Caco-2 (cell line): ENCODE data around the gene NT5C3A. TPM values are rescaled to one million over a fixed set of nuclear protein-coding genes. Genes with fewer than 3 reads are reported as not detected.

ENCODE experiments used
- BruUV-seq: library from RNA; stranded (reverse); fragments of 400-500 nt; replicated peaks from 2 replicates; lab custom pipeline; 2021; lab: Mats Ljungman, UMichigan
- CTCF ChIA-PET: fragments of 300-600 bp; sonication (Branson Sonifier 250); formaldehyde crosslinking; loops from one replicate; lab custom pipeline; 2022; ENCODE audit warnings: antibody characterized with exemption; lab: Charles Lee
- POLR2A ChIA-PET: fragments of 300-600 bp; sonication (Branson Sonifier 250); formaldehyde crosslinking; loops from one replicate; lab custom pipeline; 2022; ENCODE audit warnings: antibody characterized with exemption; lab: Charles Lee
- DNase-seq, 2 experiments: peaks; one replicate each; pipeline versions ENCODE4 v3.0.0 to v3.0.0-alpha.2; 2020 to 2022
- H3K27me3 ChIP-seq: replicated peaks from 2 replicates; pipeline ENCODE4 v1.6.0; 2011; ENCODE audit warnings: low read length; ENCODE audit not compliant: control insufficient read depth, insufficient read depth
- H3K36me3 ChIP-seq: 2 replicates; pipeline ENCODE4 v1.5.1; 2011; ENCODE audit warnings: low read length; ENCODE audit not compliant: control insufficient read depth, insufficient read depth
- H3K4me1 ChIP-seq: fragments of 250-450 bp; sonication (Bioruptor Pico); 2 replicates; pipeline ENCODE4 v1.5.1; 2020; ENCODE audit warnings: mild to moderate bottlenecking
- H3K4me3 ChIP-seq: 2 replicates; pipeline ENCODE4 v1.5.1; 2011; ENCODE audit warnings: low read depth, mild to moderate bottlenecking, control low read depth, low read length
- H3K9me3 ChIP-seq: fragments of 250-450 bp; sonication (Bioruptor Pico); 2 replicates; pipeline ENCODE4 v1.5.1; 2020; ENCODE audit warnings: mild to moderate bottlenecking, moderate library complexity
- H3K27ac Mint-ChIP-seq: one replicate; pipeline ENCODE4 v1.8.0; 2022; ENCODE audit warnings: mixed read lengths; ENCODE audit not compliant: unreplicated experiment
- H3K27me3 Mint-ChIP-seq: one replicate; pipeline ENCODE4 v1.8.0; 2022; ENCODE audit warnings: mixed read lengths; ENCODE audit not compliant: insufficient read depth, unreplicated experiment
- H3K36me3 Mint-ChIP-seq: one replicate; pipeline ENCODE4 v1.8.0; 2022; ENCODE audit warnings: mild to moderate bottlenecking, mixed read lengths; ENCODE audit not compliant: insufficient read depth, unreplicated experiment
- H3K4me1 Mint-ChIP-seq: one replicate; pipeline ENCODE4 v1.8.0; 2022; ENCODE audit warnings: low read depth, mixed read lengths; ENCODE audit not compliant: unreplicated experiment
- H3K4me3 Mint-ChIP-seq: one replicate; pipeline ENCODE4 v1.8.0; 2022; ENCODE audit warnings: mild to moderate bottlenecking, moderate library complexity, mixed read lengths; ENCODE audit not compliant: unreplicated experiment
- H3K9me3 Mint-ChIP-seq: one replicate; pipeline ENCODE4 v1.8.0; 2022; ENCODE audit warnings: mixed read lengths; ENCODE audit not compliant: unreplicated experiment
- CTCF ChIP-seq, 2 experiments: fragments of 200-600 bp in 1 of 2; IDR thresholded peaks; 1 replicate in 1 of 2; 2 replicates in 1 of 2; pipeline versions ENCODE4 v1.5.1 to v1.8.0; 2011 to 2022; ENCODE audit warnings: antibody characterized with exemption in 1 of 2, control low read depth in 1 of 2, inconsistent platforms in 1 of 2, low read depth in 1 of 2, low read length in 1 of 2, mild to moderate bottlenecking in 1 of 2, moderate library complexity in 1 of 2; ENCODE audit not compliant: insufficient read depth in 1 of 2, severe bottlenecking in 1 of 2, unreplicated experiment in 1 of 2
- intact Hi-C: fragments of 100-400 bp; cut with micrococcal nuclease; formaldehyde crosslinking; loops from one replicate; pipeline ENCODE4 v1.10.0; 2022; ENCODE audit not compliant: unreplicated experiment
- total RNA-seq: library from RNA; stranded (reverse); gene quantifications from 2 replicates; pipeline ENCODE4 v1.2.3, GENCODE V29; 2022

Gene NT5C3A
- total RNA-seq, 1 experiment from 2014 or later, result 32.6 TPM

GRCh38 chr7:33109005-33109757 is 46.6 kb upstream of the NT5C3A start, which contains the start of gene RP9:
Gene RP9 (minus strand): TSS chr7:33109404. CDS start chr7:33109372, 32 bp downstream.
- intact Hi-C loops, result loop anchor here (1.0 to 10.0 kb wide), 5 partner anchors 20 to 304 kb away; partner anchors contain the start of genes BBS9, FKBP9 and NT5C3A
- no peaks in the 10 kb centered on the region for H3K36me3 Mint-ChIP-seq

GRCh38 chr7:33108554-33109004 is 46.0 kb upstream of the NT5C3A start:
- CTCF ChIA-PET, result interaction anchor here (0.5 to 3.5 kb wide), 6 partner anchors 20 to 1722 kb away, joined by 3 to 20 read pairs (median 3); partner anchors contain the start of gene NT5C3A
- H3K4me3 Mint-ChIP-seq, result peak overlapping the region; percentile 83
- intact Hi-C loops, result loop anchor here (1.0 to 10.0 kb wide), 5 partner anchors 21 to 304 kb away; partner anchors contain the start of genes BBS9, FKBP9 and NT5C3A
- H3K9me3 ChIP-seq, result no peaks in the 10 kb centered on the region
- H3K27ac Mint-ChIP-seq, result peak overlapping the region; percentile 63
- H3K27me3 Mint-ChIP-seq, result peaks cover 8% of the 10 kb centered on the region
- peaks cover 7% of the 10 kb centered on the region for H3K4me1 Mint-ChIP-seq
- no peaks in the 10 kb centered on the region for H3K36me3 ChIP-seq
- H3K4me3 ChIP-seq, result peak overlapping the region; percentile 87
- POLR2A ChIA-PET, result no interaction called here
- no peaks in the 10 kb centered on the region for H3K36me3 Mint-ChIP-seq
- TF ChIP-seq CTCF (IDR thresholded peaks at IDR 0.05; ENCODE audit: insufficient read depth in 1 of 2, low read depth in 1 of 2, low read length in 1 of 2, severe bottlenecking in 1 of 2, unreplicated experiment in 1 of 2), result no peak
- no TSS peak for BruUV-seq
- DNase-seq, result no peak
- H3K9me3 Mint-ChIP-seq, result no peaks in the 10 kb centered on the region
- peaks cover 4% of the 10 kb centered on the region for H3K4me1 ChIP-seq
- no peaks in the 10 kb centered on the region; the same call in 1 of the 2 replicates for H3K27me3 ChIP-seq

More at GRCh38 chr7:33109005-33109757, 46.6 kb upstream of the NT5C3A start, which contains the start of gene RP9:
- ChIA-PET CTCF (interaction anchor here (0.5 to 3.5 kb wide), 7 partner anchors 8 to 290 kb away, joined by 3 to 20 read pairs (median 3); partner anchors contain the start of gene NT5C3A), POLR2A (no interaction called here)
- H3K4me3 ChIP-seq, result peak within 1 kb of the TSS; percentile 87
- H3K4me3 Mint-ChIP-seq, result peak within 1 kb of the TSS; percentile 83
- no peaks in the 10 kb centered on the region for H3K9me3 Mint-ChIP-seq
- peak; percentile 61 to 65 for TF ChIP-seq CTCF (IDR thresholded peaks at IDR 0.05; ENCODE audit: insufficient read depth in 1 of 2, low read depth in 1 of 2, low read length in 1 of 2, severe bottlenecking in 1 of 2, unreplicated experiment in 1 of 2)
- peaks cover 10% of the 10 kb centered on the region for H3K27me3 Mint-ChIP-seq
- peak within 1 kb of the TSS; percentile 63 for H3K27ac Mint-ChIP-seq
- H3K27me3 ChIP-seq, result no peaks in the 10 kb centered on the region; the same call in 1 of the 2 replicates
- peaks cover 7% of the 10 kb centered on the region for H3K4me1 Mint-ChIP-seq
- no peaks in the 10 kb centered on the region for H3K36me3 ChIP-seq
- BruUV-seq, result no TSS peak
- peaks cover 4% of the 10 kb centered on the region for H3K4me1 ChIP-seq
- H3K9me3 ChIP-seq, result no peaks in the 10 kb centered on the region
- DNase-seq, result peak; percentile 84 to 91
